ENCODE measurements around the gene CYREN.

CYREN gene

GRCh38 chr7:135211179-135211945, 40.9 kb upstream of the CYREN start, which contains the start of gene WDR91:
TSS of gene WDR91 (minus strand) at chr7:135211526. CDS start at chr7:135211502, 24 bp downstream.
- in situ Hi-C loops (cut with HindIII; ENCODE audit: low sequenced_read_pairs) = no loop called here
- DNase-seq (ENCODE audit: low read depth, low spot score) = peak; percentile 93
- H3K4me3 ChIP-seq (ENCODE audit: low read depth, low read length) = peak within 1 kb of the TSS; percentile 64
- peak; percentile 1 for TF ChIP-seq CTCF (IDR thresholded peaks at IDR 0.05; ENCODE audit: low read depth, low read length)

GRCh38 chr7:135210888-135211178, 40.3 kb upstream of the CYREN start:
- in situ Hi-C loops (cut with HindIII; ENCODE audit: low sequenced_read_pairs) = no loop called here
- no peak for TF ChIP-seq CTCF (IDR thresholded peaks at IDR 0.05; ENCODE audit: low read depth, low read length)
- peak; percentile 40 for DNase-seq (ENCODE audit: low read depth, low spot score)

GRCh38 chr7:135209225-135209834, 38.8 kb upstream of the CYREN start:
- in situ Hi-C loops (cut with HindIII; ENCODE audit: low sequenced_read_pairs) = no loop called here
- H3K4me3 ChIP-seq (ENCODE audit: low read depth, low read length) = no peak overlapping the region
- DNase-seq (ENCODE audit: low read depth, low spot score) = no peak
- TF ChIP-seq CTCF (IDR thresholded peaks at IDR 0.05; ENCODE audit: low read depth, low read length) = no peak

More at GRCh38 chr7:135210888-135211178, 40.3 kb upstream of the CYREN start:
- peak overlapping the region; percentile 64 for H3K4me3 ChIP-seq (ENCODE audit: low read depth, low read length)

GRCh38 chr7:135208102-135208793, 37.7 kb upstream of the CYREN start:
- no peak for TF ChIP-seq CTCF (IDR thresholded peaks at IDR 0.05; ENCODE audit: low read depth, low read length)
- in situ Hi-C loops (cut with HindIII; ENCODE audit: low sequenced_read_pairs) = no loop called here
- no peak for DNase-seq (ENCODE audit: low read depth, low spot score)
- no peak overlapping the region for H3K4me3 ChIP-seq (ENCODE audit: low read depth, low read length)

GRCh38 chr7:135207406-135208101, 37.0 kb upstream of the CYREN start:
- in situ Hi-C loops (cut with HindIII; ENCODE audit: low sequenced_read_pairs) = no loop called here
- no peak for TF ChIP-seq CTCF (IDR thresholded peaks at IDR 0.05; ENCODE audit: low read depth, low read length)
- no peak for DNase-seq (ENCODE audit: low read depth, low spot score)
- H3K4me3 ChIP-seq (ENCODE audit: low read depth, low read length) = no peak overlapping the region

GRCh38 chr7:135206941-135207391, 36.5 kb upstream of the CYREN start:
- in situ Hi-C loops (cut with HindIII; ENCODE audit: low sequenced_read_pairs) = no loop called here
- DNase-seq (ENCODE audit: low read depth, low spot score) = no peak
- no peak for TF ChIP-seq CTCF (IDR thresholded peaks at IDR 0.05; ENCODE audit: low read depth, low read length)
- H3K4me3 ChIP-seq (ENCODE audit: low read depth, low read length) = no peak overlapping the region
